Skeletal muscle satellite cell (primary cell): ENCODE results near the gene TMC3.
A peak's percentile ranks its signal among the peaks of the same experiment; 100 is the strongest.
"Not testable (repeated sequence)": the region's sequence is repeated elsewhere in the genome, so short reads cannot be mapped to it uniquely, and the experiment has no call there.

Experiments used
- H3K27me3 ChIP-seq: 2 replicates; pipeline ENCODE4 v1.7.0; 2013; ENCODE audit warnings: low read length; ENCODE audit not compliant: control insufficient read depth, insufficient read depth
- H3K36me3 ChIP-seq: 2 replicates; pipeline ENCODE4 v1.7.0; 2013; ENCODE audit warnings: mild to moderate bottlenecking, control low read depth, low read length; ENCODE audit not compliant: insufficient read depth
- H3K4me1 ChIP-seq: 2 replicates; pipeline ENCODE4 v1.7.0; 2013; ENCODE audit warnings: low read length; ENCODE audit not compliant: control insufficient read depth, insufficient read depth
- H3K4me2 ChIP-seq: 2 replicates; pipeline ENCODE4 v1.7.0; 2013; ENCODE audit warnings: mild to moderate bottlenecking, low read length
- H3K4me3 ChIP-seq: 2 replicates; pipeline ENCODE4 v1.7.0; 2013; ENCODE audit warnings: low read length
- H3K9ac ChIP-seq: 2 replicates; pipeline ENCODE4 v1.7.0; 2013; ENCODE audit warnings: mild to moderate bottlenecking, low read depth, low read length, moderate library complexity
- H3K9me3 ChIP-seq: replicated peaks from 2 replicates; pipeline ENCODE4 v1.7.0; 2013; ENCODE audit warnings: mild to moderate bottlenecking, control low read depth, low read length

The TMC3 gene

DNA sequence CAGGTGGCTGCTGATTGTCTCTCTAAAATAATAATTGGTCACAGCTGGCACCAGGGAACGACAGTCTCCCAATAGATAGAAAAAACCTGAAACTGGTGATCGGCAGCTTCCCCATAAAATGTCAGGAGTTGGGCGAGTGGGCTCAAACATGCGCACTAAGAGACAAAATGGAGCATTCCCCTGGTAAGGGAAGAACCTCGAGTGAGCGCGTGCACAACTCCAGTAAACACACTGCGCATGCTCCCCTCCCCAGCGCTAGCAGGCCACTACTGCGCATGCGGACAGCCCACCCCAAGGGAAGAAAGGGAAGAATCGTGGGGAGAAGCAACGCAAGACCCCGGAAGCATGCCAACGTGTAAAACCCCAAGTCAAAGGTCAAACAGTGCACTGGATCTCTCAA, 42.4 kb downstream of the TMC3 start:
- Histone ChIP-seq H3K4me3 (no peak overlapping the region), H3K9ac (no peak overlapping the region), H3K4me1 (peaks cover 17% of the 10 kb centered on the region), H3K9me3 (no peaks in the 10 kb centered on the region), H3K4me2 (no peak overlapping the region), H3K27me3 (no peaks in the 10 kb centered on the region), H3K36me3 (no peaks in the 10 kb centered on the region)

DNA sequence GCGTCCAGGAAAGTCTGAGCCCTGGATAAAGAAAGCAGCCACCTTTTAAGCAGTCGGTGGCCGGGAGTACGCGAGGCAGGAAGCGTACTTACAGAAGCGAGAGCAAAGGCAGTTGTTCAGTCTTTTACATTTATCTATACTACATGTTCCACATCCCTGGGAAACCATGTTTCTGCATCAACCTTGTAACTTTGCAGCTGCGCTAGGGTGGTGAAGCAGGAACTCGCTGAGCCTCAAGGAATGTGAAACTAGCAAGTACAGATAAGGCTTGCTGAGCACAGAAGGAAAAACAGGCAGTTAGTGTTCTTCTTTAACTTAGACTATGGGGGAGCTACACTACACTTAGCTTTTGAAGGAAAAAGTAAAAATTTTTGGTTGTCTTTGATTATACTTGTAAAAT, 42.9 kb downstream of the TMC3 start:
- peaks cover 19% of the 10 kb centered on the region for H3K4me1 ChIP-seq
- H3K9ac ChIP-seq, H3K9me3 ChIP-seq, H3K36me3 ChIP-seq, H3K4me3 ChIP-seq, H3K4me2 ChIP-seq, H3K27me3 ChIP-seq: not testable (repeated sequence)

- no peaks in the 10 kb centered on the region for H3K27me3 ChIP-seq
- peaks cover 20% of the 10 kb centered on the region for H3K4me1 ChIP-seq
- H3K9ac ChIP-seq: no peak overlapping the region
- no peaks in the 10 kb centered on the region for H3K9me3 ChIP-seq
- no peaks in the 10 kb centered on the region for H3K36me3 ChIP-seq
- H3K4me2 ChIP-seq: no peak overlapping the region
- H3K4me3 ChIP-seq: no peak overlapping the region
Measured at GRCh38 chr15:81330366-81331090, 43.5 kb downstream of the TMC3 start.

- Histone ChIP-seq H3K9ac (no peak overlapping the region), H3K9me3 (no peaks in the 10 kb centered on the region), H3K36me3 (no peaks in the 10 kb centered on the region), H3K4me2 (no peak overlapping the region), H3K27me3 (no peaks in the 10 kb centered on the region), H3K4me3 (no peak overlapping the region), H3K4me1 (peaks cover 25% of the 10 kb centered on the region)
Measured at GRCh38 chr15:81329446-81329845, 44.6 kb downstream of the TMC3 start.

- no peaks in the 10 kb centered on the region for H3K36me3 ChIP-seq
- H3K4me2 ChIP-seq: peak overlapping the region; percentile 45
- H3K9ac ChIP-seq: peak overlapping the region; percentile 27
- peaks cover 37% of the 10 kb centered on the region for H3K4me1 ChIP-seq
- H3K27me3 ChIP-seq: no peaks in the 10 kb centered on the region
- no peaks in the 10 kb centered on the region for H3K9me3 ChIP-seq
- H3K4me3 ChIP-seq: no peak overlapping the region
Measured at GRCh38 chr15:81327516-81327915, 46.5 kb downstream of the TMC3 start.

DNA sequence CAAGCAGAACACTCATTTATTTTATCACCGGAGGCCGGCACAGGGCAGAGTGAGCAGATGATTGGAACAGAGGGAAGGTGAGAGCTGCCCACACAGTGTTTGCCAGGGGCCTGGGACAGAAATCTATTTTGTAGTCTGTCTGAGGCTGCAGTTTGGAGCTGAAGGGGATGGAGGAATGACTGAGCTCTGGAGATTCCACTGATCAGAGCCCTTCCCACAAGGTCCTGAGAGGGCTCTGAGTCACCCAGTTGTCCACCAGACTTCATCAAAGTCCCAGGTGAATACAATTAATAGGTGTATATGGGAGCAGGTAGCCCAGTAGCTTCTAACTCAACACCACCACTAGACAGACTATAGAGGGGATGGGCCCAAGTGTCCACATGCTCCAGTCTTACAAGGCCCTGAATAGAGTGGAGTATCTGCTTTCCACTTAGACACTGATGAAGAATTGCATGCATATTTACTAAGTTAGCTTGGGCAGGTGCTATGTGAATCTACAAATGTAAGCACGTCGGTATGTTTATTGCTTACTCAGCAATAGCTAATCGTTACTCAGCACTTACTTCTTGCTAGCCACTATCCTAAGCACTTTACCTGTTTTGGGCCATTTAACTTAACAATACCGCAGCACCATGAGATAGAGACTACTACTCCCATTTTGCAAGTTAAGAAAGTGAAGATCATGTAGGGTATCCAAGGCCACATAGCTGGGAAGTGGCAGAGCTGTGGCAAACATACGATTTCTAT, 47.4 kb downstream of the TMC3 start:
- Histone ChIP-seq H3K9ac (no peak overlapping the region), H3K27me3 (no peaks in the 10 kb centered on the region), H3K36me3 (no peaks in the 10 kb centered on the region), H3K4me1 (peaks cover 41% of the 10 kb centered on the region), H3K4me3 (no peak overlapping the region), H3K4me2 (peak overlapping the region; percentile 45), H3K9me3 (no peaks in the 10 kb centered on the region)

DNA sequence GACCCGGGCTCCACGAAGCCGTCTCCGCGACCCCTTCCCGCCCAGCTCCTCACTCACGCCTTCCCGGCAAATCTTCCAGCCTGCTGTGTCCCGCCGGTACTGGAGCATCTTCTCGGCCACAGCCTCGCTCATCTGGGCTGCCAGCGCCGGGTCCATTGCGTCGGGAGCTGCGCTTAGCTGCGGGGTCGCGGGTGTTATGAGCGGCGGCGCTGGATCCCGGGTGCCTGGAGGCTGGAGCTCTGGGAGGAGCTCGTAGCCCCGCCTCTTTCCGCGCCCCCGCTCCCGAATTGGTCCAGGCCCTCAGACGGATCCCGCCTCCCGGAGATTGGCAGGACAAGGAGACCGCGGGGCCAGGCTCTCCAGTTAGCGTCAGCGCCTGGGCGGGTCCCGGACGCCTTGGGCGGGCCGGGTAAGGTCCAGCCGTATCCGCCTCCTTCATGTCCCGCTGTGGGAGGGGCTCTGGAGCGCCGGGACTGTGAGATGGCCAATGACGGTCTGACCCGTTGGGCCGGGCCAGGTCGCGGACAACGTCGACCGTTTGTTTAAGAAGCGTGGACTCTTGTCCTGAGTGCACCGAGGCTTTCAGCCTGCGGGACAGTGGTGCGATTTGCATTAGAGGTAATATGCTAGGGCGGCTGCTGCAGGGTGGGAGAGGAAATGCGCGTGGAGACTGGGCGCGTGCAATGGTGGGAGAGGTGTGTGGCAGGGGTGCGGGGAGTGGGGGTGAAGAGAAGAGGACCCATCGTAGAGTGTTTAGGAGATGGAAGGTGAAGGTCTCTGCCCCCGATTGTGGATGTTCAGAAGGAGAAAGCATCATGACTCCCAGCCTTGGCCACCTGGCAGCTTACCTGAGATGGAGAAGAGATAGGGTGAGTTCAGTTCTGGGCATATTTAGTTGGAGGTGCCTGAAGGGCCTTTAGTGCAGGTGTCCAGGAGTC, 49.8 kb downstream of the TMC3 start, which contains the start of gene STARD5:
Gene STARD5, minus strand, starts transcription at position 198 of the 938 bp plus-strand sequence. Its CDS starts 42 bp downstream, at position 156.
- Histone ChIP-seq H3K4me2 (peak within 1 kb of the TSS; percentile 97), H3K9ac (peak within 1 kb of the TSS; percentile 87), H3K4me3 (peak within 1 kb of the TSS; percentile 92), H3K36me3 (peaks cover 7% of the 10 kb centered on the region), H3K4me1 (peaks cover 41% of the 10 kb centered on the region), H3K27me3 (no peaks in the 10 kb centered on the region), H3K9me3 (no peaks in the 10 kb centered on the region)

DNA sequence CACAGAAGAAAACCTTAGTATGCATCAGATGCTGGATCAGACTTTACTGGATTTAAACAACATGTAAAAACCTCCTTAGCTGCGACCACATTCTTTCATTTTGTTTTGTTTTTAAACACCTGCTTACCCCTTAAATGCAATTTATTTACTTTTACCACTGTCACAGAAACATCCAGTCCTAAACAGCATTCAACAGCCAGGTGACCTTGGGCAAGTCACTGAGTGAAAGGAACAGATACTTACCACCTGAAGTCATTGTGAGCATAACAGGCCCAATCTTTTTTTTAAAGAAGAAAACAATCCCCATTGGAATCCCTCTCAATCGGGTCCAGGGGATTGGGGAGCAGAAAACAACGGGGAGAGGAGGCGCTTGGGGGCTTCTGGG, 50.5 kb downstream of the TMC3 start:
- Histone ChIP-seq H3K4me3 (peak overlapping the region; percentile 92), H3K36me3 (peaks cover 12% of the 10 kb centered on the region), H3K9ac (peak overlapping the region; percentile 87), H3K27me3 (no peaks in the 10 kb centered on the region), H3K4me2 (peak overlapping the region; percentile 97), H3K9me3 (no peaks in the 10 kb centered on the region), H3K4me1 (peaks cover 41% of the 10 kb centered on the region)

DNA sequence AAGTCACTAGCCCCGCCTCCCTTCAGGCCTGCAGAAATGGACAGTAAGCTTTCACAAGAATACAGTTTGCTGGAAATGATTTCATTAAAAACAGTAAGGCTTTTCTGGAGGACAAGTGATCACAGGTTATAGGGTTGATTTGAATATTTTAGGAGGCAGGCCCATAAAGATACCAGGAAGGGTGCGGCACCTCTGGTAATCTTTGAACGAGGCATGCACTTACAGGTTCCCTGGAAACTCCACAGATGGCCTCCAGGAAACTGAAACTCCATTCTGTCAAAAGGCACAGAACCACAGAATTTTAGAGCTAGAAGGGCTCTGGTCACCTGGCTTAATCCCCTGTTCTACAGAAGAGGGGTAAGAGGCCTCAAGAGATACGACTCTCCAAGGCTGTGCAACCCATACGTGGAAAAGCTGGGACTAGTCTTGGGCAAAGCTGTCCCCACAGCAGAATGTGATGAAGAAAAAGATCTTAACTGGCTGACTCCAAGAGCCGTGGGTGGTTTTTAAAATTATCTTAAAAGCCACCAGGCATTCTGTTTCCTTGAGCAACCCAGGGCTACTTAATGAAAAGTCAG, 51.2 kb downstream of the TMC3 start:
- Histone ChIP-seq H3K4me3 (peak overlapping the region; percentile 92), H3K9me3 (no peaks in the 10 kb centered on the region), H3K4me2 (peak overlapping the region; percentile 97), H3K27me3 (no peaks in the 10 kb centered on the region), H3K4me1 (peaks cover 37% of the 10 kb centered on the region), H3K36me3 (peaks cover 14% of the 10 kb centered on the region), H3K9ac (no peak overlapping the region)

GRCh38 chr15:81321667-81322066, 52.3 kb downstream of the TMC3 start:
- no peaks in the 10 kb centered on the region for H3K27me3 ChIP-seq
- no peaks in the 10 kb centered on the region for H3K9me3 ChIP-seq
- H3K9ac ChIP-seq: no peak overlapping the region
- H3K4me2 ChIP-seq: no peak overlapping the region
- H3K4me3 ChIP-seq: no peak overlapping the region
- peaks cover 27% of the 10 kb centered on the region for H3K4me1 ChIP-seq
- peaks cover 20% of the 10 kb centered on the region for H3K36me3 ChIP-seq

- peaks cover 24% of the 10 kb centered on the region for H3K36me3 ChIP-seq
Measured at GRCh38 chr15:81317642-81318017, 56.4 kb downstream of the TMC3 start.

More at GRCh38 chr15:81317642-81318017, 56.4 kb downstream of the TMC3 start:
- H3K27me3 ChIP-seq: no peaks in the 10 kb centered on the region
- H3K9me3 ChIP-seq: no peaks in the 10 kb centered on the region
- H3K9ac ChIP-seq: no peak overlapping the region
- peaks cover 16% of the 10 kb centered on the region for H3K4me1 ChIP-seq
- H3K4me2 ChIP-seq: no peak overlapping the region
- no peak overlapping the region for H3K4me3 ChIP-seq
